ENCODE measurements around the gene P4HB. TPM values are rescaled to one million over a fixed set of nuclear protein-coding genes. Genes with fewer than 3 reads are reported as not detected.

Gene P4HB
- total and polyA plus RNA-seq, 2 donors (not counting 1 experiment from before 2014, with no cell fraction given): 37.4 to 191 TPM

- Mint-ChIP-seq H3K9me3 (ENCODE audit: insufficient read depth) (no peaks in the 10 kb centered on the region), H3K4me3 (peak overlapping the region; percentile 86), H3K27ac (peak overlapping the region; percentile 88), H3K27me3 (no peaks in the 10 kb centered on the region), H3K4me1 (peaks cover 33% of the 10 kb centered on the region)
- H3K9me3 ChIP-seq (ENCODE audit: control extremely low read depth in 1 of 3, control insufficient read depth in 2 of 3, insufficient read depth in 1 of 3, low read length in 2 of 3): no peaks in the 10 kb centered on the region
- H4K20me1 ChIP-seq (ENCODE audit: control insufficient read depth, insufficient read depth, low read length, poor library complexity, severe bottlenecking): peaks cover 58% of the 10 kb centered on the region
- peak overlapping the region; percentile 93 for H3K9ac ChIP-seq (ENCODE audit: low read length)
- peaks cover 1 to 27% of the 10 kb centered on the region in 2 experiments for H3K36me3 ChIP-seq (replicated peaks in 1 of 2; ENCODE audit: control extremely low read depth in 1 of 2, control insufficient read depth in 1 of 2, extremely low read depth in 1 of 2, insufficient read depth in 2 of 2, low read length in 1 of 2)
- ChIA-PET CTCF (interaction anchor here (0.6 to 2.0 kb wide), 10 partner anchors 8 to 578 kb away, joined by 3 to 7 read pairs (median 3); partner anchors contain the start of genes MCRIP1 and P4HB), POLR2A (interaction anchor here (0.5 to 2.5 kb wide), 6 partner anchors 9 to 57 kb away, joined by 3 to 15 read pairs (median 5); partner anchors contain the start of genes MCRIP1 and P4HB)
- peaks cover 54% of the 10 kb centered on the region for H3K79me2 ChIP-seq (ENCODE audit: control insufficient read depth, insufficient read depth, low read length)
- H3K27ac ChIP-seq (ENCODE audit: low read length in 2 of 2): peak overlapping the region; percentile 90 to 91
- intact Hi-C loops (cut with micrococcal nuclease): loop anchor here (1.0 to 10.0 kb wide), 4 partner anchors 22 to 425 kb away; partner anchors contain the start of genes ALYREF, ANAPC11, MAFG and SIRT7
- peak; percentile 86 for TF ChIP-seq CTCF (IDR thresholded peaks at IDR 0.05)
- TF ChIP-seq EZH2 (IDR thresholded peaks at IDR 0.05; ENCODE audit: borderline replicate concordance, insufficient read depth, low read depth, low read length, poor library complexity, severe bottlenecking): no peak
- H2AFZ ChIP-seq (ENCODE audit: insufficient read depth, low read depth, low read length, poor library complexity, severe bottlenecking): no peak overlapping the region
- H3K4me1 ChIP-seq (ENCODE audit: control insufficient read depth in 2 of 2, insufficient read depth in 2 of 2, low read length in 2 of 2): peaks cover 22 to 39% of the 10 kb centered on the region in 2 donors
- ATAC-seq (ENCODE audit: low read depth) (peak; percentile 18), DNase-seq (peak; percentile 62)
- 50% methylated on average over 48 of the region's 52 CpGs for WGBS (ENCODE audit: insufficient coverage)
- H3K4me2 ChIP-seq (replicated peaks; ENCODE audit: low read depth, low read length, poor library complexity, severe bottlenecking): peak overlapping the region; percentile 98
- peak overlapping the region in 4 of 5 experiments; percentile 79 to 90 (median 86) for H3K4me3 ChIP-seq (ENCODE audit: control extremely low read depth in 1 of 5, extremely low read depth in 1 of 5, insufficient read depth in 1 of 5, low read depth in 2 of 5, low read length in 4 of 5)
- no peaks in the 10 kb centered on the region for H3K27me3 ChIP-seq (replicated peaks in 1 of 4; ENCODE audit: control extremely low read depth in 1 of 4, control insufficient read depth in 3 of 4, insufficient read depth in 4 of 4, low read length in 3 of 4)
These were observed 9.1 kb upstream of the P4HB start for GRCh38 chr17:81869221-81870130.

Measured in B cell (primary cell).